DND-41 (cell line): ENCODE measurements around the gene RAI1.
"Not testable (repeated sequence)": the region's sequence is repeated elsewhere in the genome, so short reads cannot be mapped to it uniquely, and the experiment has no call there.

Source experiments
- ATAC-seq: fragments of 200-7000 bp; cut with Tn5 transposase; 3 replicates; pipeline ENCODE4 v1.9.1; 2021; ENCODE audit warnings: low read depth; ENCODE audit not compliant: insufficient read depth
- DNase-seq: peaks from one replicate; pipeline ENCODE4 v3.0.0-alpha.2; 2020
- H2AFZ ChIP-seq: 2 replicates; pipeline ENCODE4 v1.6.0; 2012; ENCODE audit warnings: low read depth, low read length
- H3K27ac ChIP-seq: 2 replicates; pipeline ENCODE4 v1.5.1; 2012; ENCODE audit warnings: low read length, inconsistent platforms
- H3K27me3 ChIP-seq: fragments of 200-600 bp; sonication (generic); 2 replicates; pipeline ENCODE4 v1.6.0; 2012; ENCODE audit warnings: low read length, mild to moderate bottlenecking, inconsistent platforms; ENCODE audit not compliant: insufficient read depth, poor library complexity
- H3K36me3 ChIP-seq: 2 replicates; pipeline ENCODE4 v1.5.1; 2012; ENCODE audit warnings: low read length, inconsistent platforms; ENCODE audit not compliant: insufficient read depth
- H3K4me1 ChIP-seq: 2 replicates; pipeline ENCODE4 v1.5.1; 2012; ENCODE audit warnings: mild to moderate bottlenecking, low read length; ENCODE audit not compliant: insufficient read depth
- H3K4me2 ChIP-seq: 2 replicates; pipeline ENCODE4 v1.6.0; 2012; ENCODE audit warnings: mild to moderate bottlenecking, moderate library complexity, low read length, inconsistent platforms; ENCODE audit not compliant: insufficient read depth
- H3K4me3 ChIP-seq, 2 experiments: fragments of 200-600 bp in 1 of 2; shearing (Covaris generic) in 1 of 2; 2 replicates each; pipeline ENCODE4 v1.5.1; 2012 to 2016; ENCODE audit warnings: inconsistent platforms in 2 of 2, low read length in 2 of 2, mild to moderate bottlenecking in 2 of 2, low read depth in 1 of 2, moderate library complexity in 1 of 2
- H3K79me2 ChIP-seq: 2 replicates; pipeline ENCODE4 v1.6.0; 2012; ENCODE audit warnings: low read length, inconsistent platforms; ENCODE audit not compliant: insufficient read depth
- H3K9ac ChIP-seq: 2 replicates; pipeline ENCODE4 v1.6.0; 2012; ENCODE audit warnings: low read depth, mild to moderate bottlenecking, inconsistent platforms, low read length, moderate library complexity
- H3K9me3 ChIP-seq: 2 replicates; pipeline ENCODE4 v1.5.1; 2012; ENCODE audit warnings: low read length, moderate library complexity, mild to moderate bottlenecking, inconsistent platforms; ENCODE audit not compliant: insufficient read depth, severe bottlenecking
- H4K20me1 ChIP-seq: 2 replicates; pipeline ENCODE4 v1.6.0; 2012; ENCODE audit warnings: low read length; ENCODE audit not compliant: insufficient read depth
- EZH2 ChIP-seq: IDR thresholded peaks from 3 replicates; pipeline ENCODE4 v1.6.1; 2012; ENCODE audit warnings: borderline replicate concordance, low read depth, mild to moderate bottlenecking, moderate library complexity, low read length, inconsistent platforms; ENCODE audit not compliant: severe bottlenecking
- TF ChIP-seq, protein P1 (sequence below): IDR thresholded peaks from 2 replicates; pipeline ENCODE4 v1.5.1; 2012; ENCODE audit warnings: borderline replicate concordance, low read length, moderate library complexity, mild to moderate bottlenecking; ENCODE audit not compliant: poor library complexity, severe bottlenecking; ENCODE audit errors: extremely low read depth

Gene RAI1

DNA sequence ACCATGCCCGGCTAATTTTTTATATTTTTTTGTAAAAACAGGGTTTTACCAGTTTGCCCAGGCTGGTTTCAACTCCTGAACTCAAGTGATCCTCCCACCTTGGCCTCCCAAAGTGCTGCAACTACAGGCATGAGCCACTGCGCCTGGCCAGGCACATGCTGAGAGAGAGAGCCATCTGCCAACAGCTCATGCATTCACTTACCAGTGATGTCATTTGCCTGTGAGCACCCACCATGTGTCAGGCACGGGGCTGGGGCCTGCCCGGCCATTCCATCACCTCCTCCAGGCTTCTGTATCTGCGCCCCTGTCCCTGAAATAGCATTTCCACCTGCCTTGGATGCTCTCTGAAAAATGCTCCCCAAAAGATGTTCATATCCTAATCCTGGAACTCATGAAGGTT, 46.1 kb upstream of the RAI1 start:
- no peaks in the 10 kb centered on the region for H3K36me3 ChIP-seq
- no peak for ATAC-seq
- TF ChIP-seq EZH2, result no peak
- TF ChIP-seq, protein P1, sequence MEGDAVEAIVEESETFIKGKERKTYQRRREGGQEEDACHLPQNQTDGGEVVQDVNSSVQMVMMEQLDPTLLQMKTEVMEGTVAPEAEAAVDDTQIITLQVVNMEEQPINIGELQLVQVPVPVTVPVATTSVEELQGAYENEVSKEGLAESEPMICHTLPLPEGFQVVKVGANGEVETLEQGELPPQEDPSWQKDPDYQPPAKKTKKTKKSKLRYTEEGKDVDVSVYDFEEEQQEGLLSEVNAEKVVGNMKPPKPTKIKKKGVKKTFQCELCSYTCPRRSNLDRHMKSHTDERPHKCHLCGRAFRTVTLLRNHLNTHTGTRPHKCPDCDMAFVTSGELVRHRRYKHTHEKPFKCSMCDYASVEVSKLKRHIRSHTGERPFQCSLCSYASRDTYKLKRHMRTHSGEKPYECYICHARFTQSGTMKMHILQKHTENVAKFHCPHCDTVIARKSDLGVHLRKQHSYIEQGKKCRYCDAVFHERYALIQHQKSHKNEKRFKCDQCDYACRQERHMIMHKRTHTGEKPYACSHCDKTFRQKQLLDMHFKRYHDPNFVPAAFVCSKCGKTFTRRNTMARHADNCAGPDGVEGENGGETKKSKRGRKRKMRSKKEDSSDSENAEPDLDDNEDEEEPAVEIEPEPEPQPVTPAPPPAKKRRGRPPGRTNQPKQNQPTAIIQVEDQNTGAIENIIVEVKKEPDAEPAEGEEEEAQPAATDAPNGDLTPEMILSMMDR, result no peak

GRCh38 chr17:17635537-17636271, 45.6 kb upstream of the RAI1 start:
- H3K4me3 ChIP-seq, H3K4me1 ChIP-seq, ATAC-seq, H3K27me3 ChIP-seq, H4K20me1 ChIP-seq, H3K4me2 ChIP-seq, H2AFZ ChIP-seq, H3K9ac ChIP-seq, H3K36me3 ChIP-seq, H3K79me2 ChIP-seq, H3K27ac ChIP-seq, DNase-seq, H3K9me3 ChIP-seq: not testable (repeated sequence)

More for the DNA sequence above, 46.1 kb upstream of the RAI1 start:
- H3K27ac ChIP-seq, result no peak overlapping the region
- no peaks in the 10 kb centered on the region for H3K9me3 ChIP-seq
- H4K20me1 ChIP-seq, result no peaks in the 10 kb centered on the region
- H3K4me2 ChIP-seq, result no peak overlapping the region
- H3K4me1 ChIP-seq, result no peaks in the 10 kb centered on the region
- H3K79me2 ChIP-seq, result no peaks in the 10 kb centered on the region
- no peaks in the 10 kb centered on the region for H3K27me3 ChIP-seq
- no peak overlapping the region for H2AFZ ChIP-seq
- no peak for DNase-seq
- no peak overlapping the region for H3K9ac ChIP-seq
- H3K4me3 ChIP-seq, result no peak overlapping the region

- TF ChIP-seq, protein P1, result no peak
- no peak for TF ChIP-seq EZH2
- DNase-seq, result no peak
- no peak overlapping the region for H3K9ac ChIP-seq
- H3K4me1 ChIP-seq, result no peaks in the 10 kb centered on the region
- H3K36me3 ChIP-seq, result no peaks in the 10 kb centered on the region
- no peak overlapping the region for H2AFZ ChIP-seq
- H3K4me2 ChIP-seq, result no peak overlapping the region
- H3K27ac ChIP-seq, result no peak overlapping the region
- H3K27me3 ChIP-seq, result no peaks in the 10 kb centered on the region
- no peaks in the 10 kb centered on the region for H3K9me3 ChIP-seq
- no peaks in the 10 kb centered on the region for H4K20me1 ChIP-seq
- H3K4me3 ChIP-seq, result no peak overlapping the region
- no peak for ATAC-seq
- H3K79me2 ChIP-seq, result no peaks in the 10 kb centered on the region
Measured at GRCh38 chr17:17636272-17636885, 44.9 kb upstream of the RAI1 start.

DNA sequence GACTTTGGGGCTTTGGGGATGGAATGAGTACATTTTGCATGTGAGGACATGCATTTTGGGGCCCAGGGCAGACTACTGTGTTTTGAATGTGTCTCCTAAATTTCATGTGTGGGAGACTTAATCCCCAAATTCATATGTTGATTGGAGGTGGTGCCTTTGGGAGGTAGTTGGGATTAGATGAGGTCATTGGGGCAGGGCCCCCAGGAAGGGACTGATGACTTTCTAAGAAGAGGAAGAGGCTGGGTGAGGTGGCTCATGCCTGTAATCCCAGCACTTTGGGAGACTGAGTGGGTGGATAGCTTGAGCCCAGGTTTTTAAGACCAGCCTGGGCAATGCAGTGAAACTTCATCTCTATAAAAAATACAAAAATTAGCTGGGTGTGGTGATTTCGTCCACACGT, 42.8 kb upstream of the RAI1 start:
- no peaks in the 10 kb centered on the region for H3K36me3 ChIP-seq
- H3K4me2 ChIP-seq, result no peak overlapping the region
- H4K20me1 ChIP-seq, result no peaks in the 10 kb centered on the region
- DNase-seq (no peak), ATAC-seq (no peak)
- H3K4me1 ChIP-seq, result no peaks in the 10 kb centered on the region
- no peak overlapping the region for H3K9ac ChIP-seq
- H3K27ac ChIP-seq, result no peak overlapping the region
- H3K4me3 ChIP-seq, result no peak overlapping the region
- no peak overlapping the region for H2AFZ ChIP-seq
- no peaks in the 10 kb centered on the region for H3K27me3 ChIP-seq
- no peaks in the 10 kb centered on the region for H3K9me3 ChIP-seq
- H3K79me2 ChIP-seq, result no peaks in the 10 kb centered on the region
- TF ChIP-seq, protein P1, result no peak
- no peak for TF ChIP-seq EZH2

DNA sequence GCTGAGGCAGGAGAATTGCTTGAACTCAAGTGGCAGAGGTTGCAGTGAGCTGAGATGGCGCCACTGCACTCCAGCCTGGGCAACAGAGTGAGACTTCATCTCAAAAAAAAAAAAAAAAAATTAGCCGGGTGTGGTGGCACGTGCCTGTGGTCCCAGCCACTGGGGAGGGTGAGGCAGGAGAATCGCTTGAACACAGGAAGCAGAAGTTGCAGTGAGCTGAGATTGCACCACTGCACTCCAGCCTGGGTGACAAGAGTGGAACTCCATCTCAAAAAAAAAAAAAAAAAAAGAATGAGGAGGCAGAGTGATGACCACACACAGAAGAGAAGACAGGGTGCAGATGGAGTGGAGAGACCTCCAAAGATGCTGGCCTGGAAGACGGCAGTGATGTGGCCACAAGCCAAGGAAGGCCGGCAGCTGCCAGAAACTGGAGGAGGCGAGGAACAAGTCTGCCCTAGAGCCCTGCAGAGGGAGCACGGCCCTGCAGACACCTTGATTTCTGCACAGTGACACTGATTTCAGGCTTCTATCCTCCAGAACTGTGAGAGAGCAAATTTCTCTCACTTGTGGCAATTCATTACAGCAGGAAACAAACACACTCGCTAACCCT, 41.5 kb upstream of the RAI1 start:
- H3K4me1 ChIP-seq, H3K9me3 ChIP-seq, DNase-seq, H4K20me1 ChIP-seq, H3K36me3 ChIP-seq, H3K79me2 ChIP-seq, H2AFZ ChIP-seq, H3K9ac ChIP-seq, H3K4me3 ChIP-seq, H3K27ac ChIP-seq, H3K4me2 ChIP-seq, ATAC-seq, H3K27me3 ChIP-seq: not testable (repeated sequence)
